ENCODE results near the gene GLI2.

The GLI2 gene

GRCh38 chr2:120758181-120759144 is 22.8 kb downstream of the GLI2 start:
- peak; percentile 82 for DNase-seq

- no peak for DNase-seq
These were observed 24.1 kb downstream of the GLI2 start for GRCh38 chr2:120759543-120760331.

GRCh38 chr2:120760446-120761135 is 24.9 kb downstream of the GLI2 start:
- no peak for DNase-seq

GRCh38 chr2:120761164-120761861 is 25.6 kb downstream of the GLI2 start:
- DNase-seq: no peak

GRCh38 chr2:120761911-120762310 is 26.2 kb downstream of the GLI2 start:
- no peak for DNase-seq

- DNase-seq: no peak
These were observed 26.8 kb downstream of the GLI2 start for GRCh38 chr2:120762341-120763061.

- DNase-seq: no peak
These were observed 27.8 kb downstream of the GLI2 start for GRCh38 chr2:120763508-120763907.

- no peak for DNase-seq
These were observed 28.3 kb downstream of the GLI2 start for GRCh38 chr2:120763931-120764330.

GRCh38 chr2:120764492-120764891 is 28.8 kb downstream of the GLI2 start:
- DNase-seq: no peak

- DNase-seq: no peak
These were observed 29.5 kb downstream of the GLI2 start for GRCh38 chr2:120764991-120765677.

GRCh38 chr2:120765678-120766469 is 30.2 kb downstream of the GLI2 start:
- DNase-seq: peak; percentile 70

- DNase-seq: no peak
These were observed 31.0 kb downstream of the GLI2 start for GRCh38 chr2:120766470-120767351.

GRCh38 chr2:120767486-120768005 is 31.9 kb downstream of the GLI2 start:
- no peak for DNase-seq

- DNase-seq: no peak
These were observed 32.7 kb downstream of the GLI2 start for GRCh38 chr2:120768112-120769048.

GRCh38 chr2:120769076-120769786 is 33.6 kb downstream of the GLI2 start:
- no peak for DNase-seq

GRCh38 chr2:120769787-120770120 is 34.1 kb downstream of the GLI2 start:
- no peak for DNase-seq

- no peak for DNase-seq
These were observed 34.5 kb downstream of the GLI2 start for GRCh38 chr2:120770176-120770575.
